OCI-LY3 (cell line): ENCODE measurements around the gene EBPL.

ENCODE experiments used
- H2AFZ ChIP-seq: fragments of 200-600, 300-600 bp; shearing (Covaris generic); 2 replicates; pipeline ENCODE4 v1.6.0; 2014; ENCODE audit warnings: antibody characterized with exemption, low read depth, low read length
- H3K27ac ChIP-seq: fragments of 200-600, 300-600 bp; sonication (generic); 2 replicates; pipeline ENCODE4 v1.5.1; 2014; ENCODE audit warnings: mild to moderate bottlenecking, low read length, moderate library complexity, mixed read lengths
- H3K27me3 ChIP-seq: fragments of 200-600, 300-600 bp; sonication (generic); 2 replicates; pipeline ENCODE4 v1.6.1; 2014; ENCODE audit warnings: low read depth, low read length, mixed read lengths
- H3K36me3 ChIP-seq: fragments of 200-600, 300-600 bp; sonication (generic); replicated peaks from 2 replicates; pipeline ENCODE3; 2014; ENCODE audit warnings: low read depth, low read length, mixed read lengths
- H3K4me1 ChIP-seq: fragments of 300-600, 200-600 bp; sonication (generic); 2 replicates; pipeline ENCODE4 v1.6.1; 2014; ENCODE audit warnings: low read length, mixed read lengths
- H3K4me2 ChIP-seq: fragments of 200-600, 300-600 bp; sonication (generic); 2 replicates; pipeline ENCODE4 v1.6.1; 2014; ENCODE audit warnings: low read length, mixed read lengths
- H3K4me3 ChIP-seq: fragments of 300-600, 200-600 bp; sonication (generic); 2 replicates; pipeline ENCODE4 v1.5.1; 2014; ENCODE audit warnings: antibody characterized with exemption, mild to moderate bottlenecking, low read length, moderate library complexity
- H3K79me2 ChIP-seq: fragments of 300-600, 200-600 bp; shearing (Covaris generic); 2 replicates; pipeline ENCODE4 v1.6.1; 2014; ENCODE audit warnings: mild to moderate bottlenecking, low read length, mixed read lengths
- H3K9ac ChIP-seq: fragments of 300-600, 200-600 bp; shearing (Covaris generic); 2 replicates; pipeline ENCODE4 v1.6.0; 2014; ENCODE audit warnings: mild to moderate bottlenecking, low read length, moderate library complexity
- H3K9me3 ChIP-seq: fragments of 200-600, 300-600 bp; shearing (Covaris generic); 2 replicates; pipeline ENCODE4 v1.6.1; 2014; ENCODE audit warnings: low read length, mixed read lengths; ENCODE audit not compliant: insufficient read depth
- H4K20me1 ChIP-seq: fragments of 200-600, 300-600 bp; sonication (generic); 2 replicates; pipeline ENCODE4 v1.6.1; 2016; ENCODE audit warnings: low read length, mixed read lengths; ENCODE audit not compliant: insufficient read depth
- EZH2phosphoT487 ChIP-seq: fragments of 200-600 bp; shearing (Covaris generic); IDR thresholded peaks from 2 replicates; pipeline ENCODE4 v1.6.1; 2018; ENCODE audit warnings: antibody characterized with exemption, mixed run types, low read depth
- TF ChIP-seq, protein P1 (sequence below): fragments of 200-600, 300-600 bp; sonication (generic); IDR thresholded peaks from 2 replicates; pipeline ENCODE4 v1.5.1; 2014; ENCODE audit warnings: antibody characterized with exemption, low read length, low read depth

Gene EBPL

DNA sequence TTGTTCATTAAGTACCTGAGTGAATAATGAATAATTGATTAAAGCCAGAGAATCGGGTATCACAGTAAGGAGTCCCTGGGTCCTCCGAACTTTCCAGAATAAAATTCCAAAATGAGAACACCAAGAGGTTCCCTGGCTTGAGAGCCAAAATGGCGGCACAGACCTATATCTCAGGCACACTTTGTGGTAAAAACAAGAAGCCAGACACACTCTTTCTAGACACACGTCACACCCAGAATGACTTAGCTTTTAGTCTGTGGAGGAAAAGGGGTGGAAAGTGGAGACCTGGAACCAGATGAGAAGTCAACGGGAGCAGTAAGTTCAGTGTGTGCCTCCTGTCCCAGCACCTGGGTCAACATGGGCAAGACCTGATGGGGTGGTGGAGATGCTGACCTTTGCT lies 54.6 kb downstream of the EBPL start:
- Histone ChIP-seq H4K20me1 (no peaks in the 10 kb centered on the region), H3K36me3 (peaks cover 5% of the 10 kb centered on the region), H3K27ac (no peak overlapping the region), H3K79me2 (no peaks in the 10 kb centered on the region), H3K27me3 (no peaks in the 10 kb centered on the region), H3K9me3 (no peaks in the 10 kb centered on the region), H2AFZ (no peak overlapping the region), H3K4me3 (no peak overlapping the region), H3K4me2 (no peak overlapping the region), H3K4me1 (0 out of 2 replicates have a peak, but pooled peaks cover 5% of the 10 kb centered on the region), H3K9ac (no peak overlapping the region)
- TF ChIP-seq, protein P1, sequence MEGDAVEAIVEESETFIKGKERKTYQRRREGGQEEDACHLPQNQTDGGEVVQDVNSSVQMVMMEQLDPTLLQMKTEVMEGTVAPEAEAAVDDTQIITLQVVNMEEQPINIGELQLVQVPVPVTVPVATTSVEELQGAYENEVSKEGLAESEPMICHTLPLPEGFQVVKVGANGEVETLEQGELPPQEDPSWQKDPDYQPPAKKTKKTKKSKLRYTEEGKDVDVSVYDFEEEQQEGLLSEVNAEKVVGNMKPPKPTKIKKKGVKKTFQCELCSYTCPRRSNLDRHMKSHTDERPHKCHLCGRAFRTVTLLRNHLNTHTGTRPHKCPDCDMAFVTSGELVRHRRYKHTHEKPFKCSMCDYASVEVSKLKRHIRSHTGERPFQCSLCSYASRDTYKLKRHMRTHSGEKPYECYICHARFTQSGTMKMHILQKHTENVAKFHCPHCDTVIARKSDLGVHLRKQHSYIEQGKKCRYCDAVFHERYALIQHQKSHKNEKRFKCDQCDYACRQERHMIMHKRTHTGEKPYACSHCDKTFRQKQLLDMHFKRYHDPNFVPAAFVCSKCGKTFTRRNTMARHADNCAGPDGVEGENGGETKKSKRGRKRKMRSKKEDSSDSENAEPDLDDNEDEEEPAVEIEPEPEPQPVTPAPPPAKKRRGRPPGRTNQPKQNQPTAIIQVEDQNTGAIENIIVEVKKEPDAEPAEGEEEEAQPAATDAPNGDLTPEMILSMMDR: no peak
- no peak for TF ChIP-seq EZH2phosphoT487

DNA sequence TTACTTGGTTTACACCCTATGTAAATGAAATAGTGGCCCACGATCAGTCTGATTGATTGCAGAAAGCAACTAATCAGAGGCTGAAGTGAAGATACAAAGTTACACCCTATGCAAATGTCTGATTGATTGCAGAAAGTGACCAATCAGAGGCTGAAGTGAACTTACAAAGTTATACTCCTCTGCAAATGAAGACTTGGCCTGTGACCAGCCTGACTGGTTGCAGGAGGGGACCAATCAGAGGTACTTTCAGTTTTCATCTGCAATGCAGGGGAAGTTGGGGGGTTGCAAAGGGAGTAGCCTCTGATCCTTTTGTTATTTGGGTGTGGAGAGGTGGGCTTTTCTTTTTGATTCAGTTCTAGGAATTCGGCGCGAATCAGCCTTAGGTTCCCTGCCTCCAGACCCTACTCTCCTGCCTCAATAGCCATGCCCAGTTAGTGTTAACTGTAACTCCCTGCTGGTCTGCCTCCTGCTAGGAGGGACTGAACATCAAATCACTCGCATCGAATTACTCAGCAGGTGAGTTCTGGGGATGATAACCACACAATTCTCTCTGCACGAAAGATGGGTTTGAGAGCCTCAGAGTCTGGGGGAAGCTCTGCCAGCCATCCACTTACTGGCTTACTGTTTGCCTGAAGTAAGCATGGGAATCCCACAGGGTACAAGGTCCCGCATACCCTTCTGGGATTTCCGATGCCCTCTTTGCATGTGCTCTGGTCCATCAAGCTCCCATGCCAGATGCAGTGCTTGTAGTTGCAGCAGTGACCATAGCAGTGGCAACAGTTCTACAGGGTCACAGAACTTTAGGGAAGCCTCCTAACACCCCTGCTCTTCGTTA lies 55.5 kb downstream of the EBPL start:
- Histone ChIP-seq H3K9me3 (no peaks in the 10 kb centered on the region), H3K27ac (no peak overlapping the region), H2AFZ (no peak overlapping the region), H3K79me2 (no peaks in the 10 kb centered on the region), H3K4me3 (no peak overlapping the region), H3K9ac (no peak overlapping the region), H3K36me3 (peaks cover 6% of the 10 kb centered on the region), H3K27me3 (no peaks in the 10 kb centered on the region), H3K4me1 (0 out of 2 replicates have a peak, but pooled peaks cover 5% of the 10 kb centered on the region), H3K4me2 (0 out of 2 replicates have a peak overlapping the region, but pooled peaks have one; percentile 10), H4K20me1 (no peaks in the 10 kb centered on the region)
- TF ChIP-seq EZH2phosphoT487: no peak
- TF ChIP-seq, protein P1: no peak

DNA sequence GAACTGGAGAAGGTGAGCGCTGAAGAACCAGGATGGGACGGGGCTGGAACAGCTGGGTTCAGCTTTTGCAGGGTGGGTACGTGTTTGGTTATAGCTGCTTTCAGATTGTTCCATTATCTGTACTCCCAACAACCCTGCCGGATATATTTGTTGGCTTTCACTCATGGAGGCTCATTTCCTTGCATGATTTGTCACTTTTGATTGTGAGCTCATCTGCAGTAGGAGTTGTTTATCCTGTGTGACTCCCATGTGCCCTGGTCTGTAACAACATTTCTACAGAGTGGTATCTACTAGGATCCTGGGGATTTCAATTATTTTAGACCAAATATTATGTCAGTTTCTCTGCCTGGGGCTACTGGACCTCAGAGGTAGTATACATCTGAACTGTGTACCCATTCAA lies 57.6 kb downstream of the EBPL start:
- H3K9ac ChIP-seq: no peak overlapping the region
- peaks cover 14% of the 10 kb centered on the region for H3K36me3 ChIP-seq
- TF ChIP-seq EZH2phosphoT487: no peak
- TF ChIP-seq, protein P1: no peak
- H3K4me3 ChIP-seq: no peak overlapping the region
- no peak overlapping the region for H3K4me2 ChIP-seq
- no peak overlapping the region for H3K27ac ChIP-seq
- no peaks in the 10 kb centered on the region for H3K9me3 ChIP-seq
- no peaks in the 10 kb centered on the region for H4K20me1 ChIP-seq
- H3K27me3 ChIP-seq: no peaks in the 10 kb centered on the region
- no peak overlapping the region for H2AFZ ChIP-seq
- H3K4me1 ChIP-seq: peaks cover 13% of the 10 kb centered on the region
- peaks cover 9% of the 10 kb centered on the region for H3K79me2 ChIP-seq

DNA sequence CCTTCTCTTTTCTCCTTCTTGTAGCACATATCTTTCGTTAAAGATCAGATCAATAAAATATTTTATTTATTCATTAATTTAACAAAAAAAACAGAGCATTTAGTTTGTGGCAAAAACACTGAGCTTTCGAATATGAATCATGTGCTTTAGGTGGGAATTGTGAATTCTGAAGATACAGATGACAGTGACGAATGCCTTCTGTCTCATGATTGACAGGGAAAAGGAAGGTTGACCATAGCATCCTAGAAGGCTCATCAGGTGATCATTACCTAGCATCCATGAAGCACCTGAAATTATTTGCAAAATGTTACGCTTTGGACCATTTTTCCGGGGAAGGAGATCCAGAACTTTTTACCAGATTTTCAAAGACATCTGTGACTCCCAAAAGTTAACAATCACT lies 59.1 kb downstream of the EBPL start:
- Histone ChIP-seq H3K9me3 (no peaks in the 10 kb centered on the region), H3K4me2 (no peak overlapping the region), H3K79me2 (peaks cover 11% of the 10 kb centered on the region), H3K27ac (no peak overlapping the region), H3K4me3 (no peak overlapping the region), H3K36me3 (peaks cover 14% of the 10 kb centered on the region), H3K9ac (no peak overlapping the region), H4K20me1 (no peaks in the 10 kb centered on the region), H2AFZ (no peak overlapping the region), H3K4me1 (peaks cover 20% of the 10 kb centered on the region), H3K27me3 (no peaks in the 10 kb centered on the region)
- no peak for TF ChIP-seq EZH2phosphoT487
- TF ChIP-seq, protein P1: no peak
